Keratinocyte (primary cell): ENCODE data around the gene TNS1. TPM values are rescaled to one million over a fixed set of nuclear protein-coding genes. Genes with fewer than 3 reads are reported as not detected.

Experiments used
- DNase-seq: peaks from one replicate; pipeline ENCODE4 v3.0.0-alpha.2; 2011; ENCODE audit warnings: low read depth, missing footprints, low spot score
- FAIRE-seq: peaks from 2 replicates; lab custom pipeline; 2011; peaks lifted over from hg19 to GRCh38; lab: Jason Lieb, UNC
- H2AFZ ChIP-seq: 2 replicates; pipeline ENCODE4 v1.6.0; 2012; ENCODE audit warnings: low read length, control low read depth, inconsistent platforms; ENCODE audit not compliant: control insufficient read depth
- H3K27ac ChIP-seq: 2 replicates; pipeline ENCODE4 v1.5.1; 2011; ENCODE audit warnings: low read length; ENCODE audit not compliant: control insufficient read depth, insufficient read depth
- H3K27me3 ChIP-seq: 3 replicates; pipeline ENCODE4 v1.6.0; 2011; ENCODE audit warnings: low read length; ENCODE audit not compliant: control insufficient read depth, insufficient read depth; ENCODE audit errors: extremely low read depth
- H3K36me3 ChIP-seq, 2 experiments: 2 replicates in 1 of 2; 3 replicates in 1 of 2; pipeline ENCODE4 v1.5.1; 2011; ENCODE audit warnings: low read length in 2 of 2, mild to moderate bottlenecking in 1 of 2; ENCODE audit not compliant: control insufficient read depth in 2 of 2, insufficient read depth in 2 of 2; ENCODE audit errors: extremely low read depth in 1 of 2
- H3K4me1 ChIP-seq: 3 replicates; pipeline ENCODE4 v1.5.1; 2011; ENCODE audit warnings: low read length; ENCODE audit not compliant: control insufficient read depth, insufficient read depth; ENCODE audit errors: extremely low read depth
- H3K4me2 ChIP-seq: 3 replicates; pipeline ENCODE4 v1.6.0; 2011; ENCODE audit warnings: low read depth, low read length; ENCODE audit not compliant: control insufficient read depth, insufficient read depth; ENCODE audit errors: extremely low read depth
- H3K4me3 ChIP-seq, 3 experiments: fragments of 200-600 bp in 1 of 3; sonication (generic) in 1 of 3; 2 replicates in 2 of 3; 3 replicates in 1 of 3; pipeline ENCODE4 v1.5.1; 2011 to 2016; ENCODE audit warnings: low read length in 3 of 3, mild to moderate bottlenecking in 3 of 3, control low read depth in 2 of 3, inconsistent platforms in 1 of 3, low read depth in 1 of 3, mixed read lengths in 1 of 3, mixed run types in 1 of 3, moderate library complexity in 1 of 3; ENCODE audit not compliant: control insufficient read depth in 2 of 3, insufficient read depth in 2 of 3; ENCODE audit errors: extremely low read depth in 1 of 3
- H3K79me2 ChIP-seq: 2 replicates; pipeline ENCODE4 v1.6.0; 2012; ENCODE audit warnings: low read length; ENCODE audit not compliant: control insufficient read depth, insufficient read depth
- H3K9ac ChIP-seq: 3 replicates; pipeline ENCODE4 v1.6.0; 2011; ENCODE audit warnings: low read length; ENCODE audit not compliant: control insufficient read depth, insufficient read depth; ENCODE audit errors: extremely low read depth
- H3K9me1 ChIP-seq: 3 replicates; pipeline ENCODE4 v1.6.0; 2011; ENCODE audit warnings: low read length; ENCODE audit not compliant: control insufficient read depth, insufficient read depth; ENCODE audit errors: extremely low read depth
- H3K9me3 ChIP-seq: 2 replicates; pipeline ENCODE4 v1.5.1; 2012; ENCODE audit warnings: low read depth, low read length; ENCODE audit not compliant: control insufficient read depth
- H4K20me1 ChIP-seq: 3 replicates; pipeline ENCODE4 v1.6.0; 2011; ENCODE audit warnings: low read length; ENCODE audit not compliant: control insufficient read depth, insufficient read depth; ENCODE audit errors: extremely low read depth
- CTCF ChIP-seq, 3 experiments: IDR thresholded peaks in 1 of 3; conservative IDR thresholded peaks in 1 of 3; optimal IDR thresholded peaks in 1 of 3; 2 replicates in 2 of 3; 3 replicates in 1 of 3; pipeline versions ENCODE3 to v1.5.1; 2011; ENCODE audit warnings: low read length in 3 of 3, mild to moderate bottlenecking in 3 of 3, moderate library complexity in 2 of 3, control low read depth in 1 of 3, inconsistent platforms in 1 of 3; ENCODE audit not compliant: insufficient read depth in 2 of 3; ENCODE audit errors: extremely low read depth in 1 of 3
- EZH2 ChIP-seq: IDR thresholded peaks from one replicate; pipeline ENCODE4 v1.6.1; 2012; ENCODE audit warnings: inconsistent platforms, mild to moderate bottlenecking, low read length, moderate library complexity
- dilution Hi-C: fragments of 300-500 bp; cut with MboI; formaldehyde crosslinking; loops from one replicate; pipeline ENCODE4 v1.7.0; 2020; ENCODE audit warnings: low sequenced_read_pairs; ENCODE audit not compliant: extremely low pct_ligation_motif_present
- polyA plus RNA-seq, 5 experiments: library from polyadenylated mRNA; depleted of rRNA in 3 of 5; stranded (reverse) in 3 of 5; stranded (forward) in 1 of 5; unstranded in 1 of 5; fragments of >200 nt; gene quantifications; 1 replicate in 1 of 5; 2 replicates in 3 of 5; 3 replicates in 1 of 5; pipeline versions ENCODE4 v1.2.1 to v1.2.3, GENCODE V29; 2011 to 2012; ENCODE audit warnings: missing spikeins in 2 of 5, low read depth in 1 of 5, low replicate concordance in 1 of 5

TNS1 gene
- polyA plus RNA-seq, 1 donor (not counting 4 experiments of a cell fraction or from before 2014, with no cell fraction given), result 2.5 TPM

GRCh38 chr2:218028189-218028495 lies 25.3 kb upstream of the TNS1 start:
- peaks cover 8% of the 10 kb centered on the region for H3K27me3 ChIP-seq
- DNase-seq (no peak), FAIRE-seq (no peak)
- no peaks in the 10 kb centered on the region for H3K79me2 ChIP-seq
- no peak for TF ChIP-seq CTCF (optimal IDR thresholded peaks at IDR 0.05 in 1 of 3, IDR thresholded peaks at IDR 0.05 in 1 of 3, conservative IDR thresholded peaks at IDR 0.05 in 1 of 3; ENCODE audit: extremely low read depth in 1 of 3, insufficient read depth in 2 of 3, low read length in 3 of 3)
- TF ChIP-seq EZH2, result no peak
- H3K9ac ChIP-seq, result no peak overlapping the region
- H2AFZ ChIP-seq, result no peak overlapping the region
- no peaks in the 10 kb centered on the region for H3K9me3 ChIP-seq
- no peak overlapping the region for H3K4me2 ChIP-seq
- dilution Hi-C loops, result no loop called here
- H3K9me1 ChIP-seq, result no peaks in the 10 kb centered on the region
- H3K27ac ChIP-seq, result no peak overlapping the region
- H3K4me1 ChIP-seq, result peaks cover 37% of the 10 kb centered on the region
- H3K36me3 ChIP-seq, result no peaks in the 10 kb centered on the region
- H3K4me3 ChIP-seq, result no peak overlapping the region
- H4K20me1 ChIP-seq, result no peaks in the 10 kb centered on the region

- FAIRE-seq (no peak), DNase-seq (no peak)
- Histone ChIP-seq H3K9ac (no peak overlapping the region), H2AFZ (no peak overlapping the region), H3K9me3 (no peaks in the 10 kb centered on the region), H3K27me3 (peaks cover 7% of the 10 kb centered on the region), H3K36me3 (no peaks in the 10 kb centered on the region), H3K4me1 (peaks cover 36% of the 10 kb centered on the region), H3K4me2 (no peak overlapping the region), H3K9me1 (no peaks in the 10 kb centered on the region), H3K79me2 (no peaks in the 10 kb centered on the region), H3K4me3 (no peak overlapping the region), H3K27ac (no peak overlapping the region), H4K20me1 (no peaks in the 10 kb centered on the region)
- TF ChIP-seq CTCF (optimal IDR thresholded peaks at IDR 0.05 in 1 of 3, IDR thresholded peaks at IDR 0.05 in 1 of 3, conservative IDR thresholded peaks at IDR 0.05 in 1 of 3; ENCODE audit: extremely low read depth in 1 of 3, insufficient read depth in 2 of 3, low read length in 3 of 3), result no peak
- TF ChIP-seq EZH2, result no peak
- dilution Hi-C loops, result no loop called here
These were observed 24.8 kb upstream of the TNS1 start for GRCh38 chr2:218027426-218028188.
